GM21423 (cell line): ENCODE measurements around the gene DHX16.
"Not testable (repeated sequence)": the region's sequence is repeated elsewhere in the genome, so short reads cannot be mapped to it uniquely, and the experiment has no call there.

Experiments
- ATAC-seq: cut with Tn5 transposase; IDR thresholded peaks from one replicate; pipeline ENCODE4 v1.9.1; 2021; ENCODE audit warnings: mild to moderate bottlenecking, moderate library complexity; ENCODE audit not compliant: unreplicated experiment

Gene DHX16

DNA sequence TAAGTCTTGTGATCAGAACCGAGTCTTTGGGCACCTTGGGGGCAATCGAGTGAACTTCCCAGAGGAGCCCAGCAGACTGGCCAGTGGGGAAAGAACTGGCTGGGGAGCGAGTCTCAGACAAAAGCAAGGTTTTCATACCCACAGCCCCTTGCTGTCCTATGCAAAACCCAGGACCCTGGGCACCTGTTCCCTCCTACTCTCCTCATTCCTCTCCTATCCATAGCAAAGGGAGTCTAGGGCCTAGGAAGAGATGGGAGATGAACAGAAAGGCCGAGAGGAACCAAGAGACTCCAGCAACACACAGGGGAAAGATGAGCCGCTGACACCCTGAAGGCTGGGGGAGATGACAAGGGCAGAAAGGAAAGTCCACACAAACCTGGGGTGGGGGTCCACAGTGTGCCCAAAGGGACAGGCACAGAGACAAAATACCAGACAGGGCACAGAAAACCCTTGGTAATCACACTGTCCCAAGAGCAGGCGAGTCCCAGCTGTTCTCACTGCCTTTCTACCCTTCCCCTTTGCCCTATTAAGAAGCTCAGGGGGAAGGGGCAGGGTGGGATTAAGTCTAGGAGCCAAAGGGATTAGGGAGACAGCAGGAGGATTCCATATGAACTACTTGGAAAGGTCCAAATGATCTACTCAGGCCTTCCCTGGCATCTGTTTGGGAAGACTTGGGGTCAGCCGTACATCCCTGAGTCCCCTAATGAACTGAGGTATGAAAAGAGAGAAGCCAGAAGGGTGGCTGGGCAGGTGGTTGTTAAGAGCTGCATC, 7.1 kb upstream of the DHX16 start:
- no peak for ATAC-seq

DNA sequence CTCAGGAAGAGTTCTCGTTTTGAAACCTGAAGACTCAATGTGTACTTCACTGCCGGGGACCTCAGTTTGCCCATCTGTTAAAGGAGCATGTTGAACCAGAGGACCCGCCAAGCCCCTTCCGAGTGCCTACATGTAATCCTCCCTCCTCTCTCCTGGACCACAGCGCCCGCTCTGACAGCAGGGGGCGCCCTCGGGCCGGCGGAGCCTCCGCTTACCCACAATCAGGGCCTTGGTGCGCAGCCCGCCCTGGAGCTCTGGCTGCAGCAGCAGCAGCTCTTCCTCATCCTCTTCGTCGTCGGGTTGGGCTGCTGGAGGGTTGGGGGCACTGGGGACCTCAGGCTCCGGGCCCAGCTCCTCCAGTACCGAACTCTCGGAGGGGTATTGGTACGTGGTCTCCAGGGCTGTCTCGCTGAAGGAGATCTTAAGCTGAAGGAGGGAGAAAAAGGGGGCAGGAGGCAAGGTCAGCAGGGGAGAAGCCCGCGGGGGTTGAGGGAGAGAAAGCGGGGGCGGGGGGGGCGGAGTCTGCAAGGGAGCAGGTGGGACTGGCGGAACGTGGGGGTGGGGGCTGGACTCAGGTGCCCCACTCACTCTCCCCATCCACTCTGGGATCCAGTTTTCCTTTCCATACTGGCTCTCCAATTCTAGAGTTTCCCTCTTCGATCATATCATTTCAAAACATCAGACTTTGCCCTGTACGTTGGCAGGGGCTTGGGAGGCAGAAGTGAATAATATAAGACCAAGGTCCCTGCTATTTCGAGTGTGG, 6.3 kb upstream of the DHX16 start:
- ATAC-seq, result no peak

DNA sequence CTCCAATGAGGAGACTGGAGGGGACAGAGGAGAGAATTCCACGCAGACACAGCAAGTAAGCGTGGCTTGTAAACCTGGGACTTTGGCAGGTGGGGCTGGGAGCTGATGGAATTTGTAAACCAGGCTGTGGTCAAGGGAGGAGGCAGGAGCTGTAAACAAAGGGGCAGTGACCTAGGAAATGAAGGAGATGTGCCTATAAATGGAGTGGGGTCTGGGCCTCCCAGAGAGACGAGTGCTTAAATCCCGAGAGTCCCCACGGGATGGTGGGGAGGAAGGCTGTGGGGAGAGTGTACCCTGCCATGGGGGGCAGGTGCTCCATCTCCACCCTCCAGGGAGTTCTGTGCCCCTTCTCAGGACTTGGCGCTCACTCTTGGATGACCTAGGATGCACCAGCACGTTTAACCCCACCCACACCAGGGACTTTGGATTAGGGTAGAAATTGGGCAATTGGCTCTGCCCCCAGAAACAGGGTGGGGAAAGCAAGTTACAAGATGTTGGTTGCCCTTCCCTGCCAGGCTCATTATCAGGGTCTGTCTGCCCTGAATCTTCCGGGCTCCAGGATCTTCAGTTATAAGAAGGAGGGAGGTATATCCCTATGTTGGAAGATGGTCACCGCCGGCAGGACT, 4.0 kb upstream of the DHX16 start:
- no peak for ATAC-seq

DNA sequence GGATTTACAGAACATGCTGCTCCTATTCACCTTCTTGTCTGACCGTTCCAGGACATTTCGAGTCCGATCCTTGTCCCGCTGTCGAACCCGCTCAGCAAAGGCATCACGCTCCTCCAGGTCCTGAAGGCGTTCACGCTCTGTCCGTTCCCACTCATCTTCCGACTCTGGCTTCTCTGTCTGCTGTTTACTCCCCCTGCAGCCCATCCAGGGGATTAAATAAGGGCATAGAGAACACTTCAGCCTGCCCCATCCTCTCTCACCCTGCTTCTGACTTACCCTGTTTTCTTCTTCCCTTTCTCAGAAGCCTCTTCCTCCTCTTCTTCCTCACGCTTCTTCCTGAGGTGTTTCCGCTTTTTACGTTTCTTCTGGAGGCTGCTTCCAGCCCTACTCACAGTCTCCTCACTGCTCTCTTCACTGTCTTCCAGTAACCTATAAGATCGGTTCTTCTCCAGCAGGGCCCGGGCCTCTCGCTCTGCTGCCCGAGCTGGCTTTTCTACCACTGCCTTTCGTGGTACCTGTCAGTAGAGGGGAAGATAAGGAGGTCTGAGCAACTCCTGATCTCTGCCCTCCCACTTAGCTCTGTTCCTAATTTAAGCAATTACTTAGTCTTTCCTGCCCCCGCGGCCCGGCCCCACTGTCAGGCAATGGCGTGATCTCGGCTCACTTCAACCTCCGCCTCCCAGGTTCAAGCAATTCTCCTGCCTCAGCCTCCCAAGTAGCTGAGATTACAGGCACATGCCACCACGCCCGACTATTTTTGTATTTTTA, 1.9 kb downstream of the DHX16 start:
- no peak for ATAC-seq

DNA sequence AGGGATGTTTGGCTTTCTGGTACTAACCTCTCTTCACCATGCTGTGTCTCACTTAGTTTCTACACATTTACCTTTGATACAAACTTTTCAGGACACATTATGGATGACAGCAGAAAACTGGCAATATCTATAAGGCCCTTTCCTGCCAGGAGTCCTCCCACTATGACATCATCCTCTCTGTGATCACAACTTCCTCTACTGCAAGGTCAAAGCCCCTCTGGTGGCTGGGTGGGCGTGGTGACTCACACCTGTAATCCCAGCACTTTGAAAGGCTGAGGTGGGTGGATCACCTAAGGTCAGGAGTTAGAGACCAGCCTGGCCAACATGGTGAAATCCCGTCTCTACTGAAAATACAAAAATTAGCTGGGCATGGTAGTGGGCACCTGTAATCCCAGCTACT, 6.5 kb downstream of the DHX16 start:
- not testable (repeated sequence) for ATAC-seq

DNA sequence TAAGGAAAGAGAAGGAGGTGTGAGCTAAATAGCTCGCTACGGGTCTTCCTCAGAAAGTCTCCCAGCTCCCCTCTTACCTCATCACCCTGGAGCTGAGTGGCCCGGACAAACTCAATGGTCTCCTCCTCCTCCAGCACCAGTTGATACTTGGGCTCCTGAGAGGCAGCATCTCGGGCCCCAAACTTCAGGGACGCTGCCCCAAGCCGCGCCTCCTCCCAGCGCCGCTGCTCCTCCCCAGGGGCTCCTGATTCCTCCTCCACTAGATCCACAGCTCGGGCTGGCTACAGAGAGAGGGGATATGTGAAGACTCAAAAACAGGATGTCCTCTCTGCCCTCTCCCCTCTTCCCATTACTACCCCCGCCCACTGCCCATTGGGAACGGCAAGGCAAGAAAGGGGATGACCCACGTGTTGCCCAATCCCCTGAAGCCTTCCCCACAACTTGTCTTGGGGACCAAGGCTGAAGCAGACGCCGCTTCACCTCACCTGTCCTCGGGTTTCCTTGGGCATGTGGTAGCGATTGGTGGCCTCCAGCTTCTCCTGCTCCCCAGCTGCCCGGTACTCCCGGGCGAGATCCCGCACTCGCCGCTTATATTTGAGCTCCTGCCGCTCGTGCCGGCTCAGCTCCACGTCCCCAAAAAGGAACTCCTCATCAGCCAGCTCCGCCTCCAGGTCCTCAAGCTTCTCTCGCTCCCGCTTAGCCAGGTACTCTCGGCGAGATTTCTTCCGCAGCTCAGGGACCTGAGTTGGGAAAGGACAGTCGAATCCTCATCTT, 7.6 kb downstream of the DHX16 start:
- no peak for ATAC-seq

DNA sequence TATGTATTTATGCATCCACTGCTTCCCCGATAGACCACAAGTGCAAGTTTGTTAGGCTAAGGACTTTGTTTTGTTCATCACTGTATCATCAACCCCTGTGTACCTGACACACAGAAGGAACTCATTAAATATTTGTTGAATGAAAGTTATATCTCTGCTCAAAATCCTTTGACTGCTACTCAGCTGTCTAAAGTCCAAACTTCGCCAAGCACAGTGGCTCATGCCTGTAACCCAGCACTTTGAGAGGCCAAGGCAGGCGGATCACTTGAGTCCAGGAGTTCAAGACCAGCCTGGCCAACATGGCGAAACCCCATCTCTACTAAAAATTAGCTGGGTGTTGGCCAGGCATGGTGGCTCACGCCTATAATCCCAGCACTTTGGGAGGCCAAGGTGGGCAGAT, 14.9 kb downstream of the DHX16 start:
- not testable (repeated sequence) for ATAC-seq

DNA sequence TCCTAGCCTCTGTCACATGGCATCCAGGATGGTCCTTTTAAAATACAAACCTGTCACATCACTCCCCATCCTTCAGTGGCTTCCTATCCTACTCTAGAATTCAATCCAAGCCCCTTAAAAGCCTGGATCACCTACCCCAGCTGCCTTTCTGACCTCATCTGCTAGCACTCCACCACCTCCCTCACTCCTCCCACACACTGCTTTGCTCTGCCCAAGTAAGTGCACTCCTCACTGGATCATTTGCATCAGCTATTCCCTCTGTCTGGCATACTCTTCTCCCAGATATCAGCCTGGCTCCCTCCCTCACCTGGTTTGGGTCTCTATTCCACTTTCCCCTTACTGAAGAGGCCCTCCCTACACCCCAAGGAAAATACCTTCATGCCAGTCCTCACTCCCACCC, 15.4 kb downstream of the DHX16 start:
- no peak for ATAC-seq

DNA sequence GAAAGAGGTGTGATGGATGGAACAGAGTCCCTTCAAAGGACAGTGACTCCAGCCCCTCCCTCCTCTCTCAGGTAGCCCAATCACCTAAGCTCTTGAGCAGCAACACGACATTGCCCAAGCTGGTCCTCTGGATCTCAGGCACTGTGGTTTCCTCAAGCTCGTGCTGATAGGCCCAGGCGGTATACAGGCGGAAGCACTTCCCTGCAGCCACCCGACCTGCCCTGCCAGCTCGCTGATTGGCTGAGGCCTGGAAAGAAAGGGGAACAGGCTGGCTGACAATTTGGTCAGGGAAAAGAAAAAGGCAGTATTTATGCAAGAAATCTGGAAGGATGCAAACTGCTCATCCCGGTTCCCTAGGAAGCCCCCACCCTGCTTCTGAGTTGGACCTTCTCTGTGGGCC, 16.3 kb downstream of the DHX16 start:
- ATAC-seq, result no peak

DNA sequence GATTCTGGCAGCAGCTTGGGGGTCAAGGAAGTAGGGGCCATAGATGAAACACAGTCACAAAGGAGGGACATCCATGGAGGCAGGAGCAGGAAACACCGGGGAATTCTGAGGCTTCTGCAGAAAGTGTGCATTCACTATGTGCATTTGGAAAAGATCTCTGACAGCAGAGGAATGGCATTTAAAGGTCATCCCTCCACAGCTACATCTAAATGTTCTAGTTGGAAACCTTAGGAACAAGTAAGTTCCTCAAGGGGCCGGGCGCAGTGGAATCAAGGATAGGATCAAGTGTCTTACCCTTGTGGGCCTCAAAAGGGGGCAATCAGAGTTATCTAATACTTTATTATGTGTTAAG, 17.1 kb downstream of the DHX16 start:
- ATAC-seq, result no peak

DNA sequence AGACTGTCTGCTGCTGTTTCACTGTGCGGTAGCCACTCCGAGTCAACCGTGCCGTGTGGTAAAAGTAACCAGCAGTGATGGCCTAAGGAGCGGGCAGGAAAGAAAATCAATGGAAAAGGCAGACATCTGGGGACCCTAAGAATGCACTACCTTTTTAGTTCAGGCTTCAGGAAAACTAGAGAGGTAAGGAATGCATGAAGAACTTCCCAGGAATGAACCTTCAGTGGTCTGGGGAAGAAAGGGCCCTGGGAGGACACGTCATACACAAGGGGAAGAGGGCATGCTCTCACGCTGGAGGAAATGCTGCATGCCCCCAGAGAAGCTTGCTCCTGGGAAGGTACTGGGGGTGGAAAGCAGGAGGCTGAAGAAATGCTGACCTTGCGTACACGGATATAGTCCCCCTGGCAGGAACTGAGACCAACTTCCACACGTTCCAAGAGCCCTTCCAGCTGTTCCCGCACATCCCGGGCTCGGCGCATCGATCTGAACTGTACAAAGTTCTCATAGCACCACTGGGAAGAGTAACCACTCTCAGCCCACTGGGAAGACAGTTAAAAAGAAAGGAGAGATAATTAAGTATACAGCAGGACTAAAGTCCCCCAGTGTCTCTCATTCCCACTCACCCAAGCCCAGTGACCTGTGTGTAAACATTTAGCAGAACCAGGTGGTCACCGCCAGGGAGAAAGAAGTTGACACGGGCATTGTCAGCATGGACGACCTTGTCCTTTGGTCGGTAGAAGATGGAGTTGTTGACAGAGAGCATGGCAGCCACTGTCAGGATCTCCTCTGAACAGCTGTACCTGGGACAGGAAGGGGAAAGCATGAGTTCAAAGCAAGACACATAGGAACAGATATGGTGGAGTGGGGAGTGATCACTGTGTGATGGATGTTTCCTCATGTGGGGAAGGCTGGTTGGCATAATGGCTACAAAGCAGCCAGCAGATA, 17.7 kb downstream of the DHX16 start:
- ATAC-seq, result no peak

DNA sequence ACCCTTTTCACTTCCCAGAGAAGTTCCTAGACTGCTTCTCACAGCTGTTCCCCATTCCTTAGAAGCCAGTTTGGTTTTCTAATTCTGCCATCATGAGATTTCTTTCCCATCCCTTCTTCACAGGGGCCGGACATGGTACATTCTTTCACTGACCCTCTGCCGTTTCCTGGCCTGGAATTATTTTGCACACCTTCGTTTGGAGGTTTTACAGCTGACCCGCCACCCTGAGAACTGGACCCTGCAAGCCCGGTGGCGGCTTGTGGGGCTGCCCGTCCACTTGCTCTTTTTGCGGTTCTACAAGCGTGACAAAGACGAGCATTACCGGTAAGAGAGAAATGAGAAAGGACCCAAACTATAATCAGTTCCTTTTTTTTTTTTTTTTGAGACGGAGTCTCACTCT, 21.7 kb downstream of the DHX16 start:
- ATAC-seq, result no peak

DNA sequence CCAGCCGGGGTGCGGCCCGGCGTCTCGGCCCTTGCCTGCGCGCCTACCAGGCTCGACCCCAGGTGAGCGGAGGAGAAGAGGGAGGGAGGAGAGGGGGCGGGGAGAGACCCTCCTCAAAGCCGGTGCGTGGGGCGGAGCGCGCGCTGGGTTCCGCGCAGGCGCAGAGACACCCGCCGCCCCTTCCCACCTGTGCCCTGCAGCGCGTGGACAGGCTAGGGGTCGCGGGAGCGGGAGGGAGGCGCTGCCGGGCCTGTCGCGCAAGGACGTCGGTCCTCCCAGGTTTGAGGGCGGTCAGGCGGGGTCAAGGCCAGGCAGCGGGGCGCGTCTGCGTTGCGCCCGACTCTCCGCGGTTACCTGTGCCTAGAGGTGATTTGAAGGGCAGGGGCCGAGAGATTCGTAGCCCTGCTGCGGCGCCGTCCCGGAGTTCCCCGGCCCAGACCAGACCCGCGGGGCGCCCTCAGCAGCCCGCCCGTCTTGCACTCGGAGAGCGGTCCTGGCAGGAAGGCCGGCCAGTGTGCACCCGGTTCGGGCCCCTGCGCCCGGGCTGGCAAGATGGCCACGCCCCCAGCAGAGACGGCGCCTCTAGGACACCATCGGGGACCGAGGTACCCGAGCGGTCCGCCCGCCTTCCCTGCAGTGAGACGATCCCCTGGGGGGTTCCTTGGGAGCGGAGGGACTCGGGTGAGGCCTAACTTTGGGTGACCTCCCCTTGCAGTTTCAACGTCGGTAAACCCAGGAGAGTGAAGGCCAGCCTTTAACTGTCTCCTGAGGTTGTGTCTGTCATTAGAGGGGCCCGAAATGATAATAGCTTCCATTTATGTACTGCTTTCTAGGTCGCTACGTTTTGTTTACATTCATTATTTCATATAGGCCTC, 25.3 kb downstream of the DHX16 start:
- peak; percentile 60 for ATAC-seq

DNA sequence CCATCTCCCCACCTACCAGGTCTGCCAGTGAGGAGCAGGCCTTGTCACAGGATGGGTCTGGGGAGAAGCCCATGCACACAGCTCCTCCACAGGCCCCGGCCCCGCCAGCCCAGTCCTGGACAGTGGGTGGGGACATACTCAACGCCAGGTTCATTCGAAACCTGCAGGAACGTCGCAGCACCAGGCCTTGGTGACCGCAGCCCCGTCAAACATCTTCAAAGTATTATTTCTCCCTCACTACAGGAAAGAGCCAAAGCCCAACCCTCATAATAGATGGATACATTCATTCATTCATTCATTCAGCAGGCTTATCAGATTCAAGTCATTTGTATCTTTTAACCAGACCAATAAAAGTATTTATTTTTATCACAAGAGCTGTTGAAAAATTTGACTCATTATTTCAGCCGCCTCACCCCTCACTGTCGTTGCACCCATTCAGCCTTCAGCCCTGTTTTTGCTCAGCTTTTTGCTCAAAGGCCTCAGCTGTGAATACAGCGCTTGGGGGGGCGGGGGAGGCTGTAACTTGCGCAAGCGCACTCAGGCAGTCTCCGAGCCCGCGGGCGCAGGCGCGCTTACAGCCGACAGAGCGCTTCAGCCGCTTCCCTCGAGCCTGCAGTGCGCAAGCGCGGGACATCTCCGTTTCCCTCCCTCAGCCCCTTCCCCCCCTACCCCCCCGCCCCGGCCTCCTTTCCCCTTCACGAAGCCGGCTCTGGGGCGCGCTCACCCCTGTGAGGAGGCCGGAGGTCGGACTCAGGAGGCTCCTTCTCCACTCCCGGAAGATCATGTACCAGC, 26.2 kb downstream of the DHX16 start, which contains the start of gene C6orf136:
TSS of gene C6orf136 (plus strand) at position 684 of the 792 bp plus-strand sequence. CDS start at position 783, 99 bp downstream.
- ATAC-seq, result peak; percentile 52

DNA sequence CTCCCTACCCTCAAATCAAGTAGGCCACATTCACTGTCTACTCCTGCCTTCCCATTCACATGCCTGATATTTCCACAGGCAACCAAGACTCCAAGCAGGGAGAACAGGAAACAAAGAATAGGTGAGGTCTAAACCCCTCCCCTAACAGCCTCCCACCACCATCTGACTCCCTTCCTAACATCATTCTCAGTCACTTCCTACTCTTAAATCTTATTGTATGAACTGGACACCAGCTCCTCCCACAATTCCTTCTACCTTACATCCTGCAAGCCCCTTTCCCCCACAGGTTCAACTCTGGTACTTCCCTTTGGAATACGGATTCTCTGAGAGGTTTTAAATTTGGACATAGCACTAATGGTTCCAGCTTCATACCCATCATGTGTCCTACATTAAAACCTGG, 26.8 kb downstream of the DHX16 start:
- no peak for ATAC-seq

DNA sequence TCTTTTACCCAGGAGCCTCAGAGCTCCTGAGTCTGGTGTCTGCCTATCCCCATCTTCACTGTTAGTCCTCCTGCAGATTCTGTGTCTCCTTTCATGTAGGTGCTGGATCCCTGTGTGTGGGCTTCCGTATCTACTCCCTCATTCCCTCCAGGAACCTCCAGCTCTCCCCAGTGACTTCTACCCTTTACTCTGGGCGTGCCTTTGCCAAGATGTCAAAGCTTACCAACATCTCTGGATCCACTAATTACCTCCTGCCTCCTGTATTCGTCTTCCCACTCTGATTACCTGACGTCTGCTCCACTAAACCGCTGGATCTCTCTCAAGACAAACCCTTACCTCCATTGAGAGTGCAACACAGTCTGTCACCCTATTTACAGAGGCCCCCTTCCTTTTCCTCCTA, 28.0 kb downstream of the DHX16 start:
- no peak for ATAC-seq

DNA sequence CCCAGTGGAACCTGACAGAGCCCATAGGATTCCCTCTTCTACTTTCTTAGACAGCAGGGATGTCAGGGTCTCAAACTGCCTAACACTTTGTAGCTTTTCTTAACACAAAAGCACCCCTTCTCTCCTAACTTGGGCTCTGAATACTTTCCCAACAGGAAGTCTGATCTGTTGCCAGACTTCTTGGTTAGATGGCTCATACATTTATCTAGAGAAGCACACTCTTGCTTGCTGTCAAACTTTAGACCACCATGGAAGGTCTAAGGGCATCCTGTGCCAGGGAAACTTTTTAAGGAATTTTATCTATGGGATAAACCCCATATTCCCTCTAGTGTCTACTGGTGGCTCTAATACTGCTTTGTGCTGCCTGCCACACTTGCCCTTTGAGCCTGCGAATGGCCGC, 29.1 kb downstream of the DHX16 start:
- ATAC-seq, result no peak

DNA sequence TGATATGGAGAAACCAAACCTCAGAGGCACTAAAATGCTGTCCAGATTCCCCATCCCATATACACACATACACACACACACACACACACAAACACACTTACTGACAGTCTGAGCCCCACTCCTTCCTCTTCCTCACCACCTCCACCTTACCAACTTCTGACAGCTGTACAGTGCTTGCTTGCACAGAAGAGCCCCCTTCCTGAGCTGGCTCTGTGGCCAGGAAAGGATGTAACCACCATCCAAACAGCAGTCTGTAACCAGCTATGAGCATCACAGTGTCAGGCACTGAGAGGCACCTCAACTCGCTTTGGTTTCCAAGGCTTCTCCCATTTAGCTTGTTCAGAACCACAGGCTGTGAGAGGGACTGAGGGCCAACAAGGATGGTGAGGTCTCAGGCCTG, 31.8 kb downstream of the DHX16 start:
- ATAC-seq, result no peak
